ENCODE data around the gene ABLIM1.

The ABLIM1 gene

DNA sequence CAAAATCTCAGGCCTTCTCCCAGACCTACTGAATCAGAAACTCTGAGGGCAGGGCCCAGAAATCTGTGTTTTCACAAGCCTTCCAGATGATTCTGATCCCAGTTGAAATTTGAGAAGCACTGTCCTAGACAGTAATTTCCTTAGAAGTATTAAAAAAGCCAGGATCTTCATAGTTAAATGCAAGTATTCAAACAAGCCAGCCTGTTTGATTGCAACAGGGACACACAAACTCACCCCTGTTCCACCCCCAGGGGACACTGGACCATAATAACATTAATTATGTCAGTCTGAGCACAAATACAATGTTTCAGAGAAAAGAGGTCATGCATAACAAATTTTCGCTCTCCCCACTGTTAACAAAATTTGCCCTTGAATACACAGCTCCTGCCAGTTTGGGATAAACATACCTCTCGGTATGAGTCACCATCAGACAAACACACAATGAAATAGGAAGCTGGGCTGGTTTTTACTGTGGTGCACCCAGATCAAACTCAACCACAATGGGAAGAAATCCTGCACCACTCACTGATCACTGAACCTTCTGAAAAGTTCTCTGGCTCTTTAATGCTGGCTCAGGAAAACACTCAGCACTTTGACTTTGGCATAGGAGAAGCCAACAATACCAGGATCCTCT lies 34.3 kb downstream of the ABLIM1 start:
- peak; percentile 86 for DNase-seq (ENCODE audit: low read depth)

DNA sequence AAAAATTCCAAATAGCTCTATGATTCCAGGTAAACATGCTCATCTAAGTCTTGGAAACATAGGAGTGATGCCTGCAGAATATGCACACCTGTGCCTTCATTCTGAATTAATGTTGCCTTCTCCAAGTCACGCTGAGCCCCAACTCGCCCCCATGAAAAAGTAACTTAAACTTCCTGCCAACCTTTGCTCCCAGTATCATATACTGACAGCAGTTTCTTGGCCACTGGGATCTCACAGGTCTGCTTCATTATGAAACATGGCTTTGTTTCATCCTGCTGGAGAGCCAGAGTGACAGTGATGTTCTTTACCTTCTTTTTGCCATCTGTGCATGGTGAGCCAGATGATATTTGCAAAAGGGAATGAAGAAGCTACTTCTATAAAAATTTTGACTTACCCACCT lies 34.9 kb downstream of the ABLIM1 start:
- DNase-seq (ENCODE audit: low read depth) = no peak

DNA sequence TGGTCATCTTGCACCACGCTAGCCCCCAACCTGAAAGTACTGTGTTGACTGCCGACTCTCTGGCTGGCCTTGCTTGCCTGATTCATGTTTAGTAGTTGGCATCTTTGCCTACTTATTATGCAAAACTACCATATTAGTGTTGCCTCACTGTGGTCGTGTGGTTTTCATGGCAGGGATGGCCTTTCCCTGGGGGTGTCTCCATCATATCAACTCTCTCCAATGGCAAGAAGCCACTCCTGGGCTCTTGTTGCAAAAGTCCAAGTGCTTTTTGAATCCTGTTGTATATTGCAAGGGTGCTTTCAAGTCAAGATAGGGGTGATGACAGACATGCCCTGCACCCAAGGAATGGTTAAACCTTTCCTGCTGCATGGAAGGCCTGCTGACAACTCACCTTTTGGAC lies 39.4 kb downstream of the ABLIM1 start:
- no peak for DNase-seq (ENCODE audit: low read depth)

DNA sequence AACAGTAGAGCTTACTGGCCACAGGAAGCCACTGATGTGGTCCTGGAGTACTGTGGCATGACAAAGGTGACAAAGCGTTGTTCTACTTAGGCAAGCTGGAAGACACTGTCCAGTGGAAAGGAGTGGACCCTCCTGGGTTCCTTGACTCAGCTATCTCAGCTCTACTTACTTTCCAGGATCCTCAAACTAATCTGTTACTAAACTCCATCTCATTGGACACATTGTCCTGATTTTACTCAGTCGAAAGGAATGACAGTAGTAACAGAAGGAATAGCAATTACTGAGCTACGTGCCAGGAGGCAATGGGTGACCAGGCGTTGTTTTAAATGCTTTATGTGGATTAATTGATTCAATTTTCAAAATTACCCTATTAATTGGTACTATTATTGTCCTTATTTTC lies 41.6 kb downstream of the ABLIM1 start:
- DNase-seq (ENCODE audit: low read depth) = no peak

DNA sequence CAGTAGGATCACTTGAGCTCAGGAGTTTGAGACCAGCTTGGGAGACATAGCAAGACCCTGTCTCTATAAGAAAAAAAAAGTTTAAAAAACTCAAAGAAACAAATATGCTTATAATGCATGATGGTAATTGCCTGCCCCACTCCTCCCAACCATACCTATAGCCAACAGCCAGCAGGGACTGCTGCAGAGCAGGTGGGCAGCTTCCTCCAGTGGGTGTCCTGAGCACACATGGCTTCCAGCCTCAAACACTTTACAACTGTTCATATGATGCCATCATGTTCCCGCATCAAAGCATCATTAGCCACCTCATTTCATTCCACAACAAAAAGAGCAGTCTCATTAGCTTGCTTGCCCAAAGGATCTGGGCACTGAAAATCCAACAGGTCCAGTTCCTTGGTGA lies 42.0 kb downstream of the ABLIM1 start:
- DNase-seq (ENCODE audit: low read depth) = no peak

DNA sequence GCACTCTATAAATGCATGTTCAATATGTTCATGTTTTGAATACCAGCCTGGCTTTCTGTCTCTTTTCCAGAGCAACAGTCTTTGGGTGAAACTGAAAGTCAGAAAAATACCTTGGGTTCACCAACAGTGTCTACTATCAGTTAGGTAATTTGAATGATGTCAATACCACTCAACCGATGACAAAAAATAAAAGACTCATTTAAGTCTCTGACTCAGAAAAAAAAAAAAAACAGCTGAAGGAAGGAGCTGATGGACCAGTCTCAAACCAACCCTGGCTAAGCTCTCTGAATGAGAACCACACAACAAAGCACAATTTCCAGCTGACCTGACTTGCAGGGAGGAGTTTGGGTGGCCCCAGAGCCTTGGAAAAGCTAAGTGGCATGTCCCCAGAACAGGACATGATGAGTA lies 42.5 kb downstream of the ABLIM1 start:
- no peak for DNase-seq (ENCODE audit: low read depth)

DNA sequence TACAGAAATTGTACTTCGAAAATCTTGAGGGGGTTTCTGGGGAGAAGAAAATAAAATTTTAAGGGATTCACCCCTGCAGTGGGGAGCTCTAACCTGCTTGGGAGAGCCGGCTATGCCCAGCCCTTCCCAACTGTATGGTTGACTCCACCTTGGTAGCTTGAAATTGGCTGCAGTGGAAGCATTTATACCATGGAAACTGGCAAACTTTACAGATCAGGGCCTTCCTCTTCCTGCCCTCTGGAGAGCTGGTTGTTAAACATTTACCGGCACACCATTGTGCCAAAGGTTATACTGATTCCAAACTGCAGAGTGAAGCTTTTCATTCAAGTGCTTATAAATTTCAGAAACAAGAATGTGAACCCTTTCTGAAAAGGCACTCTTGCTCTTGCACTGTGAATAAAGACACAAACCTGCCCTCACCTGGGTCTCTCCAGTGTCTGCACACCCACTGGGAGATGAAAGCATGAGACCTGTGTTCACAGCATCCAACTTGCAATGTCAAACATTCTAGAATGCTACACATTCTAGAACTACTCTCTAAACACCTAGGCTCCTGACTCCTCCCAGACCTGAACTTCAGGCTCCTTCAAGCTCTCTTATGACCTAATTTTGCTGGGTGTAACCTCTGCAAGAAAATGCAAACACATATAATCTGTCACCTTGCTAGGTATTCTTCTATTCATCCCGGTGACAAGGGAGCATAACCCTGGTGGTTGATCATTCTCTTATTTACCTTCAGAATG lies 44.7 kb downstream of the ABLIM1 start:
- DNase-seq (ENCODE audit: low read depth) = no peak

DNA sequence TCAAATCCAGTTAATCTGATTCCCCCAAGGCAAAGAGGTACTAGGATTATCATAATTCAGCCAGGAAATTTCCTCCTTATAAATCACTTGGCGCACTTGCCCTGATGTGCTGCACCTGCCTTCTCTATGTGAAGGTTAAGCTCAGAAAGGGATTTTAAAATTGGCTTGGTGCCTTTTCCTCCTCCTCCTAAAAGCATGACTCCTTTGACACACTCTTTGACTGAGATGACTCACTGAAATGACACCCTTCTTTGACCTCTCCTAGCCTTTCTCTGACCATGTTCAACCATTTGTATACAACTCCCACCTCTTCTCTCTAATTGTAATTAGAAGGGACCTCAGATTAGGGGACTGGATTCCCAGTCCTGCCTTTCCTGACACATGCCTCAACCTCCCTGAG lies 46.5 kb downstream of the ABLIM1 start:
- DNase-seq (ENCODE audit: low read depth) = peak; percentile 29

DNA sequence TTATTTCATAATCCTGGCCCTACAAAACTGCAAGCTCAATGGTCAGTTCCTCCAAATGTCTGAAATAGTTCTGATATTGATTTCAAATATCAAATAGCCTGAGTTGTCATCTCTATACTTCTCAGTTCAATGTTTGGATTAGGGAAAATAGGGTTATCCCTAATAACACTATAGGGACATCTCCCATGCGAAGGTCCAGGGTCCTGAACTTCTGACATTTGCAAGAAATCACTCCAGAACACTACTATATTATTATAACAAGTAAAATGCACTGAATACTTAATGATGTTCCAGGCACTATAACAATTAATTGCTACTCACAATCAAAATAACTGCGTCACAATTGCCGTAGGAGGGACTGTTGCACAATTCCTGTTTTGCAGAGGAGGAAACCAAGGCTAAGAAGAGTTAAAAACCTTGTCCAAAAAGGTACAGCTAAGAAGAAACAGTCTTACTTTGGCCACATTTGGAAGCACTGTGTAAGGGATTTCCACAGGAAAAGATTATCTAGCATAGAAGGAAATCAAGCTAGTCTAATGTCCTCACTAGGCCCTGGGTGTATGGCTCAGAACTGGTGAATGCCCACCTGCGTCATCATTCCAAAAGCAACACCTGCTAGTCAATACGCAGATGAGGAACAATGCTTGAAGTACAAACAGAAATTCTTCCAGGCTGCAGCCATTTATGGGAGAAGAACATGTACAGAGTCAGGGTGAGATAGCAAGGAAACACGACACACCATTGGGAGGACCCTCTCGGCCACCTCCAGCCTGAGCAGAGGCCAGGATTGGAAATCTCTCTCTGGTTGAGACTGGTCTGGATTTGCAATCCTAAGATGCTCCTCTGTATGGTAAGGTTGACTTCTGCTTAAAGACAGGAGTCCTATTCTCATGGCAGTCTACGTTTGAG lies 48.3 kb downstream of the ABLIM1 start:
- DNase-seq (ENCODE audit: low read depth) = no peak

DNA sequence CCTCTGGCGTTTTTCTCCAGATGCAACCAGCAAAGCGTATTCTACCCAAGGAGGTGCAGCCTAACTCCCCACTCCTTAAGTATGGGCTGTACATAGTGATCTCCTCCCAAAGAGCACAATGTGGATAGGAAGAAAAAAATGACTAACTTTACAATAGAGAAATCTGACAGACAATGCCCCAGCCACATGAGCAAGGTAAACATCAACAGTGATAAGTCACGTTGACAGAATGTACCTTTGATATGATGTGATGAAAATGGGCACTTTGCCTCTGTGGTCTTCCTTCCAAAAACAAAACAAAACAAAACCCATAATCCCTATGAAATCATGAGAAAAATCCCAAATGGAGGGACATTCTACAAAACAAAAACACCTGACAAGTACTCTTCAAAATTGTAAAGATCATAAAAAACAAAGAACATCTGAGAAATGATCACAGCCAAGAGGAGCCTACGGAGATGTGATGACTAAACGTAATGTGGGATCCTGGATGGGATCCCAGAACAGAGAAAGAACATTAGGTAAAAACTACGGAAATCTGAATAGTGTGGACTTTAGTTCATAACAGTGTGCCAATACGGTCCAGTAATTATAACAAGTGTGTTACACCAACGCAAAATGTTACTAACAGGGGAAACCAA lies 50.6 kb downstream of the ABLIM1 start:
- DNase-seq (ENCODE audit: low read depth) = no peak

DNA sequence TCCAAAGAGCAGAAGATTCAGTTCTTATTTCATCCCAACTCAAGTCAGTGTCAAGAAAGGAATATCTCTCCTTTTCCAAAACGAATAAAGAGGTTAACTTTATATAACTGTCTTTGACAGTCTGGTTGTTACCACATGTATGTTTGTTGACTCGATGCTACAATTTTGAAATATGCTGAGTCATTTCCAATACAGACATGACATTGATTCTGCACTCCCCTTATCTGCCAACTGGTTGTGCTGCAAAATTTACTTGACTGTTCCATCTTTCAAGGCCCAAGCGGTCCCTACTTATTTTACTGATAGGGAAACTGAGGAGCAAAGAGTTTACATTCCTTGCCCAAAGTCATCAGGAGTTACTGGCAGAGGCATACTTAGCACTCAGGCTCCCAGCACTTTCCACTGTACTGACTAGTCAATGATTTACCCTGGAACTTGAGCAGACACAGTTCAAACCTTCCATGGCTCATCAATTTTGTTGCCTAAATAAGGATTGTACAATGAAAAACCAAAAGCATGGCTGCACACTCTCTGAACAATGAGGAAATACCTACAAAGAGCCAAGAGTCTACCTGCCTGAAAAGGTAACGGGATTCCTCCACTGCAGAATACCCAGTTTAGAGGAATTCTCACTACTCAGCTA lies 52.8 kb downstream of the ABLIM1 start:
- no peak for DNase-seq (ENCODE audit: low read depth)

DNA sequence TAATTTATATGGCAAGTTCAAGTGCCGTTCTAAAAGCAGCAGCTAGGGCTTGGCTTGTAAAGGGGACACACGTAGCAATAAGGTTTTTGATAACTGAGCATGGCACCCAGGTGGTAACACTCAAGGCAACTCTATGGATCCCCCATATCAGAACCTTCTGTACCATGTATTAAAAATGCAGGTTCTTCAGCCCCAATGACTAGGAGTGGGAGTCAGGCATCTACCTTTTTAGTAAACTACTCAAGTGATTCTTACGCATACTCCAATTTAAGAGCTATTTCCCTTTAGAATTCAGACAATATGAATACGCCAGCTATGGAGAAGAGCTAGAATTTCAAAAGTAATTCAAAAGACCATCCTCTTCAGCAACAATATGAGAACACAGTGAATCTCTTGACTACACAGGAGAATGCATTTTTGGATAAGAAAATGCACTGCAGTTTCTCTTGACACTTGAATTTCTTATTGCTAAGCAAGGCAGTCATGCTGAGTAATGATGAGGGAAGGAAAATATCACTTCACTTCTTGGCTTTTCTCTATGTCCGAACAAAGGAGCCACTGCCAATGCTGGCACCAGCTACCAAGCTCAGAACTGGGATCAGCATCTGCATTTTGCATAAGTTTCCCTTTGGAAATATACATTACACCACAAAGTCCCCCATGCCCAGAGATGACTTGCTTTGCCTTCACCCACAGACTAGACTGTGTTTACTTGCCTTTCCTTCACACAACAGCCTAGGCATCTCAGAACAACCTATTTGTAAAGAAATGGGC lies 53.5 kb downstream of the ABLIM1 start:
- DNase-seq (ENCODE audit: low read depth) = no peak

DNA sequence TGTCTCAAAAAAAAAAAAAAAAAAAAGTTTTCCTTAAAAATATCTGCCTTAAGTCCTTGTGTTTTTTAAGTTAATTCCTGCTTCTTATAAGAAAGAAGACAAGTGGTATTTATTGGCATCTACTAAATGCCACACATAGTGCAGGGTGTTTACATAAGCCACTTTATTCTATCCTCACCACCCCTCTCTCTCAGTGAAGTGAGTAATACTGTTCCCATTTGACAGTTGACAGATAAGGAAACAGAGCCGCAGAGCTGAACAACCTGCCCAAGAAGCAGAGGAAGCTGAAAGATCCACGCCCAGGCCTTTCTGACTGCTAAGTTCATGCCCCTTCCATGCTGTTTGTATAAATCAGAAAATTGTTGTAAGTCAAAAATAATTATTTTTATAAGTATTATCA lies 54.1 kb downstream of the ABLIM1 start:
- no peak for DNase-seq (ENCODE audit: low read depth)

DNA sequence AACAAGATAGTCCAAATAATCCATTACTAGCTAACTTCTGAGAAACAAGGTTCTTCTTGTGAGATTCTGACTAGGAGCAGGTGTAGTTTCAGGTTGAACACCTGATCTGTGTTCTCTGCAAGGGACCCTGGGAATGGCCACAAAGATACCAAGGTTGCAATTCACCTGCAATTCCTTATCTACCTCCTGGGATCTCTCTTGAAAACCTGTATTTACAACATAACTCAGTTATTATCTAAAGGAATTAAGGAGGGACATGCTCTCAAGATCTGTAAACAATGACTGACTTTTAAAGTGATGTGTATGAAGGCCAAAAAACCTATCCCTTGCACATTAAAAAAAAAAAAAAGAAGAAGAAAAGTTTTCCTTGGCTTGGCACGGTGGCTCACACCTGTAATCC lies 54.8 kb downstream of the ABLIM1 start:
- no peak for DNase-seq (ENCODE audit: low read depth)

DNA sequence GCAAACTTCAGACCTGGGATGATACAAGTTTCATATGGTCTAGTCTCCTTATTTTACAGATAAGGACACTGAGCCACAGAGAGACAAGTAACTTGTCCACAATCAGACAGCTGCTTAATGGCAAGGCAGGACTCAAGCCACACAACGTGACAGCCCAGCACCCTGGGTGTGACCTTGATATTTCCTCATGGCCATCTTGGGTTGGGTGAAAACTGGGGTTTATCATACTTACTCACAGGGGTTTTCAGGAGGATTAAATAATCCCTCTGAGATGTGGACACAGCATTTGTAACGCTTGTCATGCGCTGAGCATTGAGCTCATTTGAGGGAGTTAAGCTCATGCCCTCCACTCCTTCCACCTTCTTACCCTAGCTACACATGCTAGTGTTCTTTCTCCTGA lies 58.0 kb downstream of the ABLIM1 start:
- no peak for DNase-seq (ENCODE audit: low read depth)

DNA sequence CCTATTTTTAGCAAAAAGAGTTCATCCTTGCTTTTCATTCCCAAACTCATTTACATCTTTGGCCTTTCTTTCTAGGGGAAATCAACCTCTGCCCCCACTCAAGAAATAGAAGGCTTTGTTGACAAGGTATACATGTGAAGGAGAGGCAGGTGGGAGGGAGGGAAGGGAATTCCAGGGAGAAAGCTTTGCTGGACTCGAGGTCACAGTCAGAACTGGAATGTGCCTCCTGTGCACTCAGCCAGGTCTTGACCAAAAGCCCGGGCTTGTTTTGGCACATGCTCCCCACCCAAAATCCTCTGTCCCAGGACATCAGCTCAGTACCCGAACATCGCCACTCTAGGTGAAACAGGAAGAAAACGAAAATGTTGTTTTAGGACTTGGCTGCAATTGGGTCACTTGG lies 61.3 kb downstream of the ABLIM1 start:
- no peak for DNase-seq (ENCODE audit: low read depth)

DNA sequence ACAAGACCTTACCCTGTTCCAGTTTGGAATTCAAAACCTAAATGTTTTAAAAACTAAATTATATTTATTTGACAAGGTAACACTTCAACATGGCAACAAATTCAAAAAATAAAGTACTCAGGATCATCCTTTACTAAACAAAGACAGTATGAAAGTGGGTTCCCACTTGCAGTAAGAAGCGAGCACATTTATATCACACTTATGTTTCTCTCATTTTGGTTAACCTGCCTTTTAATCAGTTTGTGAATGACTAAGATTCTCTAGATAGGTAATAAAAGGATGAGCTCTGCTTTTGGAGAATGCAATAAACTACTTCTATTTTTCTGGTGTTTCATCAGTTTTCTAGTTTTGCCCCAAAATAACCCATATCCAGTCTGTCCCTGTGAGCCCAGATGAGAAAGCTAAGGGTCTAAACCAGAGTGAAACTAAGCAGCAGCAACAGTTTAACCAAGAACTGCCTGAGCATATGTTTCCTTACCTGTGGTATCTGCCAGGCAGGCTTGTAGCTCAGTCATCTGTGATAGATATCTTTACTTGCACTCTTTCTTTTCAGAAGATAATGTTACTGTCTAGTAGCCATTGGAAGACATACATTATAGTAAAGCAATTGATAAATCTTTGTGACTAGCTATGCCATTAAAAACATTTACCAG lies 64.1 kb downstream of the ABLIM1 start:
- no peak for DNase-seq (ENCODE audit: low read depth)

DNA sequence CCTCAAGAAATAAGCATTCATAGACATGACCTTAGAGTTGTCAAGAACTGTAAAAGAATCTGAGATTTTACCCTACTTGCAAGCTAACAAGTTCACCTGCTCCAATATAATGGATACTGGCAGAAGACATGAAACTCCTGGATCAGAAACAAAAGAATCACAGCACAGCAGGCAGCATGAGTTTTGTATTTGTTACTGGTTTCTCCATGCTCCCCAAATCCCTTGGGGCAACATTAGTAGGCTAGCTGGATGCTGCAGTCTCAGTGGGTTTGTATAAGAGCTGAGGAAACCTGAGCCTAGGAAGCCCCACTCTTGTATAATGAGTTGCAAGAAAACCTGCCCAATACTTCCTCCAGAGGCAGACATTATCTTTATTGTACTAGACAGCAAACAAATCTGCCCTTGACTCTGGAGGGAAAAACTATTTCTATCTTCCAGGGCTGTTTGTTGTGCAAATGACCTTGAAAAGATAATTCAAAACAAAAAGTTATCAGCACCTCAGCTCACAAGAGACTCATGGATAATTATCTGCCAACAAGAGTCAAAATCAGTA lies 64.8 kb downstream of the ABLIM1 start:
- no peak for DNase-seq (ENCODE audit: low read depth)

DNA sequence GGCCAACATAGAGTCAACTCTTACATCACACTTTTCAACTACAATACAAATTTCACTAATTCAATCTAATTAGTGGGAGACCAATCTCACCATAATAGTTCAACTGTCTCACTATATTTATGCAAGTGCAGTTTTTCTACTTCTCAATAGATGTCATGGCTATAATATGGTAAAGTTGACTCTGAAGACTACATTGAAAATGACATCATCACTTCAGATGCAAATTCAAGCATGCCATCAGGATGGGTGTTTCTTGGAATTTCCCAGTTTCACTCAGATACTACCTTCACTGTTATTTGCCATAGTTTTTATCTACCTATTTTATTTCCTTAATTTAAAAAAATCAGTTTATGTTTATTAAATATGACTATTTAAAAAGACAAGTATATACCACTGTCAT lies 67.1 kb downstream of the ABLIM1 start:
- no peak for DNase-seq (ENCODE audit: low read depth)

DNA sequence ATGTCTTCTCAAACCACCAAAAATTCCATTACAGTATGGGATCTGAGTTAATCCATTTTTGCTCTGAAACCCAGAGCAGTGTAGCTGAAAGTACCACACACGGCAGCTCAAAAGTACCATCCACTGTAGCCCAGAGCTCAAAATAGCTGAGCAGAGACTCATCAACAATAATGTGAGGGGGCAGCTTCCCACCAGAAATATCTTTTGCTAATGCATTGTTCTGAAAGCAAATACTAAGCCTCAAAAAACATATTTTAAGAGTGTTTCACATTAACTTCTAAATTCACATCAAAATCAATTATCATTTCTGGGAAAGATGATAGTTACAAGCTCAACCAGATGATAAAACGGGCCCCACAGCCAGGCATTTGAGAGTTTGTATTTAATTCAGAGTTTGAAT lies 73.7 kb downstream of the ABLIM1 start:
- no peak for DNase-seq (ENCODE audit: low read depth)
